Cortex of kidney (tissue), 1 donor: ENCODE results near the gene MMP11.
"Not testable (repeated sequence)": the region's sequence is repeated elsewhere in the genome, so short reads cannot be mapped to it uniquely, and the experiment has no call there.

Experiments
- DNase-seq: peaks from one replicate; lab custom pipeline; 2025; lab: John Stamatoyannopoulos, UW

The MMP11 gene, protein sequence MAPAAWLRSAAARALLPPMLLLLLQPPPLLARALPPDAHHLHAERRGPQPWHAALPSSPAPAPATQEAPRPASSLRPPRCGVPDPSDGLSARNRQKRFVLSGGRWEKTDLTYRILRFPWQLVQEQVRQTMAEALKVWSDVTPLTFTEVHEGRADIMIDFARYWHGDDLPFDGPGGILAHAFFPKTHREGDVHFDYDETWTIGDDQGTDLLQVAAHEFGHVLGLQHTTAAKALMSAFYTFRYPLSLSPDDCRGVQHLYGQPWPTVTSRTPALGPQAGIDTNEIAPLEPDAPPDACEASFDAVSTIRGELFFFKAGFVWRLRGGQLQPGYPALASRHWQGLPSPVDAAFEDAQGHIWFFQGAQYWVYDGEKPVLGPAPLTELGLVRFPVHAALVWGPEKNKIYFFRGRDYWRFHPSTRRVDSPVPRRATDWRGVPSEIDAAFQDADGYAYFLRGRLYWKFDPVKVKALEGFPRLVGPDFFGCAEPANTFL

DNA sequence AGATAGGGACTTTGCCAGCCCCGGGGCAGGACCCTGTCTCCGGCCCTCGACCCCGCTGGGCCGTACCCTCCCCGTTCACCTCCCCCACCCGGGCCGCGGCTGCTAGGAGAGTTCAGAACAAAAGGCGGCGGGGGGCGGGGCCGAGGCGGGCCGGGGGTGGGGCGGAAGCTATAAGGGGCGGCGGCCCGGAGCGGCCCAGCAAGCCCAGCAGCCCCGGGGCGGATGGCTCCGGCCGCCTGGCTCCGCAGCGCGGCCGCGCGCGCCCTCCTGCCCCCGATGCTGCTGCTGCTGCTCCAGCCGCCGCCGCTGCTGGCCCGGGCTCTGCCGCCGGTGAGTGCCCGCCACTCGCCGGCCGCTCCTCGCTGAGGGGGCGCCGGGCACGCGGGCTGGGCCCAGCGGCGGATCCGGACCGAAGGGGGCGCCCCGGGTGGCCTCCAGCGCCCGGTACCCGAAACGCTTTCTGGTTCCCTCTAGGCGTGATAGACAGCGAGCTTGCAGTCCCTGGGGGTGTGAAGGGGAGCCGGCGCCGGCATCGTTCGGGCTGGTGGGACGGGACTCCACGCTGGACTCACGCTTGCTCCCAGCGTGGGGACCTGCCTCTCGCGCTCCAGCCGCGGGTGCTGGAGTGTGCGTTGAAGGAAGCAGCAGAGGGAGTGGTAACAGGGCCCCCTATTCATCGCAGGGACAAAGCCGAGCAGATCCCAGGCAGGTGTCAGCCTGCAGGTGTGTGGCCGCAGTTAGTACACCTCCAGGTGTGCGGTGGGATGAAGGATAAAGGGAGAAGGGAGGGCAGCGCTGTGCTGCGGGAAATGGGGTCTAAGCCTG lies at the start of gene MMP11:
TSS of gene MMP11 (plus strand) at position 201 of the 825 bp plus-strand sequence. CDS start at position 223, 22 bp downstream.
- DNase-seq = no peak

DNA sequence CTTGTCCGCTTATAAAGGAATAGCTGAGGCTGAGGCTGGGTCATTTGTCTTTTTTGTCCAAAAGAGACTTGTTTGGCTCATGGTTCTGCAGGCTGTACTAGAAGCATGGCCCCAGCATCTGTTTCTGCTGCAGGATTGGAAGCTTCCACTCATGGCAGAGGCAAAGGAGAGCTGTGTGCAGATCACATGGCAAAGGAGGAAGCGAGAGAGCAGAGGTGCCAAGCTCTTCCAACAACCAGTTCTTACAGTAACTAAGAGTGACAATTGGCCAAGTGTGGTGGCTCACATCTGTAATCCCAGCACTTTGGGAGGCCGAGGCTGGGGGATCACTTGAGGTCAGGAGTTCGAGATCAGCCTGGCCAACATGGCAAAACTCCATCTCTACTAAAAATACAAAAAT lies 44.5 kb upstream of the MMP11 start:
- not testable (repeated sequence) for DNase-seq

DNA sequence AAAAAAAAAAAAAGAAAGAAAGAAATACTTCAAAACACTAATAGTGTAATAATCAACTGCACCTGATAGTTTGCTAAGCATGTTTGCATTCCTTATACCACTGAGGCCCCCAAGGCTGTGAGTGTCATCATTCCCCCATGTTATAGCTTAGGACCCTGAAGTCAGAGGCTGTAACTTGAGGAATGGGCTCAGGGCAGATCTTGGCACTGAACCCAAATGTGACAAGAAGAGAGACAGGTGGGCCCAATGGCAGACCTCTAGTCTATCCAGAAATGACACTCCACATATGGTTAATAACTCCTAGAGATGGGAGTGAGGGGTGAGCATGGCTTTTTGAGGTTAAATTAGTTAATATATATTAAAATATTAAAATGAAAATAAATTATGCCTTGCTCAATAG lies 35.0 kb upstream of the MMP11 start:
- DNase-seq = no peak

DNA sequence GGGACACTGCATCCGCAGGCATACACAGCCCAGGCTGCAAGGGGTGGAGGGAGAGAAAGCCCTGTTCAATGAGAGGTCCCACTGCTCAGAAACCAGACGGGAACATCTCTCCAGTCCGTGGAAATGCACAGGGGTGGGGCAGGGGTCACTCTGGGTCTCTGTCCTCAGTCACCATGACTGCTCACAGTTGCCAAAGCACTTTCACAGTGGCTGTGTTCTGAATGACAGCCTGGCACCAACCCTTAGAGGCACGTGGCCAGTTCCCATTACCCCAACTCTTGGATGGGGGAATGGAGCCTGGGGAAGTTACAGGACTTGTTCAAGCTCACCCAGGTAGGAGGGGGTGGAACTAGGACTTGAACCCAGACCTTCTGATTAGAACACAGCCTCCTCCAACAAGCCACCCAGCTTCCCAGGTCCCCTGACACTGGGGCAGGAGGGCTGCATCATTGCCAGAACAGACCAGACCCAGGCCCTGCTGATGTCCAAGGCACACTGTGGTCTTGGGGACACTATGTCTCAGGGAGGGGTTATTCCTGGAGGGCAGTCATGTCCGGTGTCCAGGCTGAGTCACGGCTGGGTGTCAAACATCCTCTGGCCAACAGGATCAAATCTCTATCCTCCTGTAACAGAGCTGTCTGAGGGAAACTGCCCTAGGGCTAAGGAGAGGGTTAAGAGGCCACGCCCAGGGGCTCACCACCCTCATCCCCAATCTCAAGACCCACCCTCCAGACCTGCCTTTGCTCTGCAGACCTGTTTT lies 30.0 kb upstream of the MMP11 start:
- no peak for DNase-seq

DNA sequence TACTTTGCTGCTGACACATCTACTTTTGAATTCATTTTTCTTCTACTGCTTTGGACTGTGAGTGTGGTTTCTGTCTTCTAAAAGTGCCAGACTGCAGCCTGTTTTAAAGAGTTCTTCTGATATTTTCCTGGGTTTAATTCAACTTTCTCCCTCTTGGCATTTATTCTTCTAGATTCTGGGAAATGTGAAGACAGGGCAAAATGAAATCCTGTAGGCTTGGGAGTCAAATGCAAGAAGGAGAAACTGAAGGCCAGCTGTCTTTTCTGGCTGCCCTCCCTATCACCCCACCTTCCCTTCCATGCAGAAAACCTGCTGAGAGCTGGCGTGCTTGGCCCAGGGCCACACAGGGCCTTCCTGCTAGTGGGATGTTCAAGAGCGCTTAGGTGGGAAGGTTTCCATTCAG lies 29.3 kb upstream of the MMP11 start:
- DNase-seq = no peak

DNA sequence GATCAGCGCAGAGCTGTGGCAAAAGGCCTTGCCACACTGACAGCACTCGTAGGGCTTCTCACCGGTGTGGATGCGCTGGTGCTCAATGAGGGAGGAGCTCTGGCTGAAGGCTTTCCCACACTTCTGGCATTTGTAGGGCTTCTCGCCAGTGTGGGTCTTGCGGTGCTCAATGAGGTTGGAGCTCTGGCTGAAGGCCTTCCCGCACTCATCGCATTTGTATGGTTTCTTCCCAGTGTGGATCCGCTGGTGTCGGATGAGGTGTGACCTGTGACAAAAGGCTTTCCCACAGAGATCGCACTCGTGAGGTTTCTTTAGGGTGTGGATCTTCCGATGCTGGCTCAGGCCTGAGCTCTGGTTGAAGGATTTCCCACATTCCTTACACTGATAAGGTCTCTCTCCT lies 28.6 kb upstream of the MMP11 start:
- no peak for DNase-seq

DNA sequence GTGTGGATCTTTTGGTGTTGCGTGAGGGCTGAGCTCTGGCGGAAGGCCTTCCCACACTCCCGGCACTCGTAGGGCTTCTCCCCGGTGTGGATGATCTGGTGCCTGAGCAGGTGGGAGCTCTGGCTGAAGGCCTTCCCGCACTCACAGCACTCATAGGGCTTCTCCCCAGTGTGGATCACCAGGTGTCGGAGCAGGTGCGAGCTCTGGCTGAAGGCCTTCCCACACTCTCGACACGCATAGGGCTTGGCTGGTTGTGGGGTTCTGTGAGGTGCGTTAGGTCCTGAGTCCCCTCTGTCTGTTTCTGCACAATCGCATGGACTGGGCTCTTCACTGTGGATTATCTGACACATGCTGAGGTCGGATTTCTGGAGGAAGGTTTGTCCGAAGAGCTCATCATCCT lies 28.2 kb upstream of the MMP11 start:
- DNase-seq = no peak

DNA sequence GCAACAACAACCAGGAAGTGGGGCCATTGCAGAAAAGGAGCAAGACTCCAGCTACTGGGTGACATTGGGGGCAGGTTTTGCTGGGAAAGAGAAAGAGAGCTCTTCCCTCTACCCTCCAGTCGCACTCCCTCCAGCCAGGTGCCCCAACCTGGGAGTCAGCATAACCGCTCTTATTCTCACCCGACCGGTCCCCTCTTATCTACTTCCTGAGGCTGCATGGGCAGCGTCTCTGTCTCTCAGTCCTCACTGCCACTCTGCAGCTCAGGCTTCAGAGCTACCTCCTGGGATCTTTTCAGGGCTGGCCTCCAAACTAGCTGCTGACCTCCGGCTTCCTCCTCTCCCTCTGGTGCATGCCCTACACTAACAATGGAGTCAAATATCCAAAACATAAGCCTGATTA lies 26.9 kb upstream of the MMP11 start:
- DNase-seq = no peak

DNA sequence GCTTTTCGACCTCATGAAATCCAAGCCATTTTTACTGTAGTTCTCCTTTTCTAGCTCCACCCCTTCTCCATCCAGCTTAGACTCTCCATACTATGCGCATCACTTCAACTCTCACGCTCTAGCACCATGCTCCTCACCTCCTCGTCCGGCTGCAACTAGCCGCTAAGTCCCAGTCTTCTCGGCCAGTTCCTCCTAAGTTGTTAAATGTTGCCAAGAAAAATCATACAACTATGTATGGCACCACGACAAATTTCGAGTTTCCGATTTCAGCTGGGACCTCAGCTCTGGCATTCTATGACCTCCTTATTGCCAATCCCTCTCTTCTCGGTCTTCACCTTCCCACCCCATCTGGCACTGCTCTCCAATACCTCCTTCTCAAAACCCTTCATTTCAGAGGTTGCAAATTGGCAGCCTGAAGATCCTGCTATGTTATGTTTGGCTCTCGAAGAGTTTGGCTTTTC lies 22.8 kb upstream of the MMP11 start:
- no peak for DNase-seq

DNA sequence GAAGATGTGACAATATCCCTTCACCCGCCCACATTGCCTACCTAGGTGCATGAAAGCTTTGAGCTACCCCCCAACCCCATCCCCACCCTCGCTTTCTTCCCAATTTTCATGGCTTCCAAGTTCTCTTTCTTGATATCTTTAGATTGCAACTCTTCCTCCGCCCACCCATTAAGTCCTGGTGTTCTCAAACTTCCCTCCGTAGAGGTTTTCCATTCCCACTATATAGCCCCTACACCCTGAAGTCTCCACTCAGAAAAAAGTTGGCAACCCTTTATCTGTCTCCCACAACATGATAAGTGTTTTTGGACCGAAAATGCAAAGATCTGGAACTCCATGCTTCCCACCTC lies 22.3 kb upstream of the MMP11 start:
- DNase-seq = no peak

DNA sequence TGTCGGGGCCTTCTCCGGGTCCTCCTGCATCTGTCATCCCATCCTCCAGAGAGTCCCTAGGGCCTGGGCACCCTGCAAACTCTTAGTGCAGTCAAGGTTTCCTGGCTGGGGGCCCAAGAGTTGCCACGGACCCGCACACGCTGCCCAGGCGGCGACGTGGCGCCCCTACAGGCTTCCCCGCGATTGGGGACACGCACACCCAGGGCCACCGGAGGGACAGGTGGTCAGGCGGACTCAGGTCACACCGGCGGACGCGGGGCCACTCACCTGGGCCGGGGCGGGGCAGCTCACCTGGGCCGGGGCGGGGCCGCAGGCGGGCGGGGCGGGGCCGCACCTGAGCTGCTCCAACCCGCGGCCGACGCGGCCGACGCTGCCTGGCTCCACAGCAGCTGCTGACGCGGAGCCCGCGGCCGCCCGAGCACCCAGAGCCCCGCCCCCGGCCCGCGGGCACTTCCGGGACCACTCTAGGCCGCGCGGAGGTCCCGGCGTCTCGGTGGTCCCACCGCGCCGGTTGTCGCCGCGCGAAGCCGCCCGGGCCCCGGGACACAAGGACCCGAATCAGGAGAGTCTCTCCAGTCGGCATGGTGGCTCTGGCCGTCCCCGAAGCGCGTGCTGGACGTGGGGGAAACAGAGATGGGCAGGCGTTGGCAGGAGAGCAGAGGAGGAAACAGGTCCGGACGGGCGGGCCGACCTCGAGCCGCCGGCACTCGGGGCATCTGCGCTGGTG lies 21.8 kb upstream of the MMP11 start, which contains the start of gene ZNF70:
TSS of gene ZNF70 (minus strand) at position 399 of the 727 bp plus-strand sequence. CDS start 5,972 bp downstream, outside the sequence.
- DNase-seq = no peak

DNA sequence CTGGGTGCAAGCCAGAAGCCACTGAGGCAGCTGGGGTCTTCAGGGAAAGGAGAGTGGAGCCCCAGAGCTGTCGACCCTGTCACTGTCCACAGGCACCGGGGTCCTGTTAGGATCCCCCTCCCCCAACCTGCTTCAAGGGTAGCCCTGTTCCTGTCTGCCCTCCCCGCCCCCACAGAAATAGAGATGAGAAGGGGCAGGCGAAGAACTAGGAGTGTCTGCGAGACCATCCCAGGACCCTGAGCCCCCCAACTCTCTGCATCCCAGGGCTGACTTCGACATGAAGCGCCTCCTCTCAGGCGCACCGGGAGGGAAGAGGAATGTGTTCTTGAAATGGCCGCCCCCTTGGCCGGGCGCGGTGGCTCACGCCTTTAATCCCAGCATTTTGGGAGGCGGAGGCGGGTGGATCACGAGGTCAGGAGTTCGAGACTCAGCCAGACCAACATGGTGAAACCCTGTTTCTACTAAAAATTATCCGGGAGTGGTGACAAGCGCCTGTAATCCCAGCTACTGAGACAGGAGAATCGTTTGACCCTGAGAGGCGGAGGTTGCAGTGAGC lies 21.1 kb upstream of the MMP11 start:
- DNase-seq = no peak

DNA sequence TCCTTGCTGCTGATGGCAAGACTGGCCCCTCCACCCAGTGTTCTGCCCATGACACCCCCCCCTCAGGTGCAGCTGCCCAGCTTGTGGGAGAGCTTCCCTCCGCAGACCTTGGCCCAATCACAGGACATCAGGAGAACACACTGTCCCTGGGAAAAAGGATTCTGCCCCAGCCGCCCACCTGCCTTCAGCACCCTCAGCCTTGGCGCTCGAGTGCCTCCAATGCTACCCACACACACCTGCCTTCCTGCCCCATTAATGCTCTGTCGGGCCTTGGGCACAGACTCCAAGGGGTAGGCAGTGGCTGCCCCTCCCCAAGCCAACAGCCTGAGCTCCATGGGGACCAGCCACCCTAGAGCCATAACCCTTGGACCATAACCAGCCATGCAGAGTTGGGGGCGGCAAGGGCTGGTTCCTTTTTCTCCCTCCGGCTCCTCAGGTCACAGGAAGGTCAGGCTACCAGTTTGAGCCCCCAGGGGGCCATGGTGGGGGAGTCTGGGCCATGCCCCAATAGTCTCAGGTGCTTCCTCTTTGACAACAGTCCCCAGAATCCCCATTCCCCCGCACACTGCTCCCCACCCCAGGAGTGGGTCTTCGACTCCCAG lies 20.5 kb upstream of the MMP11 start:
- no peak for DNase-seq

DNA sequence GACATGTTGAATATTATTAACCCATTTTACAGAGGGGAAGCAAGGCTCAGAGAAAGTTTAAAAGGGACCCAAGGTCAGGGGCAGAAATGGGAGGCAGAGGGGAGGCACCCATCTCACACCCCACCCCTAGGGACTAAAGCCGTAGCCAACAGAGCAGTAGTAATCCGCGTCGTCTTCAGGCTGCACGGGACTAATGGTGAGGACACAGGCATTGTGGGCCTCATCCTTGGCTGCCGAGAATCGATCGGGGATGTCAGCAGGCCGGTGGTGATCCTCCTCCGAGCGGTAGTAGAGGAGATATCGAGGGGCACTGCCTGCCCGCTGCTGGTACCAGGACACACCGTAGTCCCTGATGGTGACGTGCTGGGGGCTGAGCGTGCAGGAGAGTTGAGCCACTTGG lies 19.9 kb upstream of the MMP11 start:
- DNase-seq = no peak

DNA sequence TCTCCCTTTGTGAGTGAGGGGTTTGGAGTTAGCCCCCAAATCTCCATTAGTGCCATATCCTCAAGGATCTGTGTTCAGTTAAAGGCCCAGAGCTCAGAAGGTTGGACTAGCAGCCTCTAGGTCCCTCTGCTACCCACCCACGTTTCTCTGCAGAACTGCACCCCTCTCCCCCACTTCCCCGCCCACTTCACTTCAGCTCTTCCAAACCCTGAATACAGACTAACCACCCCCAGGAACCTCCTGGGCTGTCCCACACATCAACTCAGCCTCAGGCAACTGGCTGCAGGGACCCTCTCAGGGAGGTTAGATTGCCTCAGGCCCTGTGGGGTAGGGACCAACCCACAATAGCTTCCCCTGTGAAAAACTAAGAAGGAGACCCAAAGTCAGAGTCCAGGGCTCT lies 19.3 kb upstream of the MMP11 start:
- no peak for DNase-seq

DNA sequence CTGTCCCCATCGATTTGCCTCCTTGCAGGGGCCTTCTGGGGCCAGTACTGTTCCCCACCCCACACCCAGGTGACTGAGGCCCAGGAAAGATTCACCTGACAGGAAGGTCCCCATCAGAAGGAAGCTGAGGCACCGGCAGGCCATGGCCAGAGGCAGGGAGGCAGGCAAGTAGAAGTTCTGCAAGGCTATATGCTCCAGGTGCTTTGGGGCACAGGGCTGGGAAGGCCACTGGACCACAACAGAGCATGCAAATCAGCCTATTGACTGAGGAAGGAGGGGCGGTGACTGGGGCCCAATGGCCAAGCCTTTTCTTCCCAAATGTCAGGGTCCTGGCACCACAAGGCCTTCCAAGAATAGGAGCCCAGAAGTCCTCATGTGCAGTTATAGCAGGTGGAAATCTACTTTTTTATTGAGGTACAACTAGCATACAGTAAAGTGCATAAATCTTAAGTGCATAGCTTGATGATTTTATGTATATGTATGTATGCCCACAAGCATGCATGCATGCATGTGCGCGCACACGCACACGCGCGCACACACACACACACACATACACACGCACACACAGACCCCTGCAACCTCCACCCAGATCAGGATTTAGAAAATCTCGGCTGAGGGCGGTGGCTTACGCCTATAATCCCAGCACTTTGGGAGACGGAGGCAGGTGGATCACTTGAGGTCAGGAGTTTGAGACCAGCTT lies 18.3 kb upstream of the MMP11 start, which contains the start of gene VPREB3:
TSS of gene VPREB3 (minus strand) at position 206 of the 700 bp plus-strand sequence. CDS start at position 144, 62 bp downstream.
- no peak for DNase-seq

DNA sequence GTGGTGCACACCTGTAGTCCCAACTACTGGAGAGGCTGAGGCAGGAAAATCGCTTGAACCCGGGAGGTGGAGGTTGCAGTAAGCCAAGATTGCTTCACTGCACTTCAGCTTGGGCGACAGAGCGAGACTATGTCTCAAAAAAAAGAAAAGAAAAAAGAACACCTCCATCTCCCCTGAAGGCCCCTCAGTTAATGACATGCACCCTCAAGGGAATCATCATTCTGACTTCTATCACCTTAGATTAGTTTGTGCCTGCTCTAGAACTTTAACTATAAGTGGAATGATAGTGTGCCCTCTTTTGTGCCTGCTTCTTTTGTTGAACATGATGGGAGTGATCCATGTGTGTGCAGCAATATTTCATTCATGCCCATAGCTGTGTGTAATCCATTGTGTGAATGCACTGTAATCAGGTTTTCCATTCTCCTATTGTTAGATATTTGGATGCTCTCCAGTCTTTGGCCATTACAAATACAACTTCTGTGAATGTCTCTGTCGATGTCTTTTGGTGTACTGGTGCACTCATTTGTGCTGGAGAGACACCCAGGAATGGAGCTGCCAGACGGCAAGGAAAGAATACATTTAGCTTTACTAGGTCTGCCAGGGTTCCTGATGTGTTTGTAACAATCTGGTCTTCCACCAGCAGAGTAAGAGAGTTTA lies 17.5 kb upstream of the MMP11 start:
- no peak for DNase-seq

DNA sequence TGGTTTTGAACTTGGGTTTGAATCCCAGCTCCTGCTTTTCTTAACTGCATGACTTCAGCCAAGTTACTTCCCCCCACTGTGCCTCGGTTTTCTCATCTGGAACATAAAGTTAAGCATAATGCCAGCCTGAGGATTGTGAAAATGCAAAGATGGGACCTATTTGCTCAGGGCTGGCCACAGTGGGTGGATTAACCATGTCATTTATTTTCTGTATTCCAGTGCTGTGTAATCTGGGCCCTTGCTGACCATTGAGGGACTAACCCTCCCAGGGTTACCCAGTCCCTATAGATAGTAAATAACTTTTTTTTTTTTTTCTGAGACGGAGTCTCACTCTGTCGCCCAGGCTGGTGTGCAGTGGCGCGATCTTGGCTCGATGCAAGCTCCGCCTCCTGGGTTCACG lies 16.9 kb upstream of the MMP11 start:
- no peak for DNase-seq

DNA sequence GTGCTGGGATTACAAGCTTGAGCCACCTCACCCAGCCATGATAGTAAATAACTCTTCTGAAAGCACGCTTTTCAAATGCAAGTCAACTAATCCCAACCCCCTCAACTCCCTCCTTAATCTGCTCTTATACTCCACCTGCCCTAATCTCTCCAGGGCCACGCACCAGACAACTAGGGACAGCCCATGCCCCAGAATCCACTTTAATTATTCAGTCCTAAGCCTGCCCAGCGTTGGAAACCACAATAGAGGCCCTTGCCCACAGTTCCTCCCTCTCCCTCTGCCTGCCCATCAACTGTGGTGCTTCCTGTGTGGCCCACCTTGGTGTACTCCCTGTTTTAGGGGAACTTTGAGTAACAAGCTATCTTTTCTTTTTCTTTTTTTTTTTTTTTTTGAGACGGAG lies 15.8 kb upstream of the MMP11 start:
- DNase-seq = no peak
